ENCODE measurements around the gene CRHR2.
"Not testable (repeated sequence)": the region's sequence is repeated elsewhere in the genome, so short reads cannot be mapped to it uniquely, and the experiment has no call there.

CRHR2 gene

DNA sequence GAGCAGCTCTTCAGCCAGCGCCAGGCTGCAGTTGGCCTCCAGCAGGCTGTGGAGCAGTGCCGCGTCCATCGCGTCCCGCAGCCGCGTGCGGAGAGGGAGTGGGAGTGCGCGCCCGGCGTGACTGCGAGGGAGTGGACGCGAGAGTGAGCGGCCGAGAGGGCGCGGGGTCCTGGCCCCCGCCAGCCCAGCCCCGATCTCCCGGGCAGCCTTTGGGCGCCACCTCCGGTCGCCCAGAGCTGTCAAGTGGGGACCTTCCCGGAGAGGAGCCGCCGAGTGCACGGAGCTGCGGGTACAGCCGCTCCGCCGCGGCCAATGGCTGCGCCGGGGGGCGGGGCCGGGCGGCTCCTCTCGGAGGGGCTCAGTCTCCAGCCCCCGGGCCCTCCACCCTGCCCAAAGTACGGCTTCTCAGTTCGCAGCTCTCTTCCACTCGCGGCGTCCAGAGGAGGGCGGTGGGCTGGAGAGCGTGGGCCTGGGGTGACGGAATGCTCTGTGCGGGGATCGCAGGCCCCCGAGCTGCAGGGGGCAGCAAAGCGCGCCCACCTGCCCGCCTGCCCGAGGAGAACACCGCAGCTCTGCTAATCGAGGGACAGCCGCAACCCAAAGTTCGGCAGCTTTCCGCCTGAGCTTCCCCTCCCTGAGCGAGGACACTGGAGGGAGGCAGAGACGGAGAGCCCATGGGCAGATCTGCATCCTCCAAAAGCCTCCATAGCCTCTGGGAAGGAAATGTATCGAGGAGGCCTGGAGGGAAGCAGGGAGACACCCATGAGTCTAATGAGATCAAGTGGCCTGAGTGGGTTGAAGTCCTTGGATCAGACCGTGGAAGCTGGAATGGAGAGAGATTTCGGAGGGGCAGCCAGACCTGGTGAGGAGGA lies at the start of gene CRHR2:
TSS of gene CRHR2 (minus strand) at position 245 of the 872 bp plus-strand sequence. CDS start at position 69, 176 bp downstream.
- no peak for DNase-seq (ENCODE audit: low spot score)

DNA sequence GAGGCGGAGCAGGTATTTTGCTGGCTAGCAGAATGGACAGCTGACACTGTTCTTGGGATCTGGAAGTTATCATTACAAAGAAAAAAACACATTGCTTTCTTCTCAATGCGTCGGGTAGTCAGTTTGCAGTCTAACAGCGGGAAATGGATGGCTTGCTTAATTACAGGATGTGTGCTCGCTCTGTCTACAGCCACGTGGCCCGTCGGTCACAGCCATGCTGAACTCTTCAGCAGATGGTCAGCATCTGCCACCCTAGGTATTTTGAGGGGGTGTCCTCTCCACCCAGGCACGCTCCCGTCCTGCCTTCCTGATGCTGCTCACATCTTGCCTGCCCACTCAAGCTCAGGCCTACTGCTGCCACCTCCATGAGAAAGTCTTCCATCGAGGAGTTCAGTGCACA lies 49.3 kb upstream of the CRHR2 start:
- DNase-seq (ENCODE audit: low spot score): no peak

- no peak for DNase-seq (ENCODE audit: low spot score)
Measured at GRCh38 chr7:30730996-30731395, 48.7 kb upstream of the CRHR2 start.

DNA sequence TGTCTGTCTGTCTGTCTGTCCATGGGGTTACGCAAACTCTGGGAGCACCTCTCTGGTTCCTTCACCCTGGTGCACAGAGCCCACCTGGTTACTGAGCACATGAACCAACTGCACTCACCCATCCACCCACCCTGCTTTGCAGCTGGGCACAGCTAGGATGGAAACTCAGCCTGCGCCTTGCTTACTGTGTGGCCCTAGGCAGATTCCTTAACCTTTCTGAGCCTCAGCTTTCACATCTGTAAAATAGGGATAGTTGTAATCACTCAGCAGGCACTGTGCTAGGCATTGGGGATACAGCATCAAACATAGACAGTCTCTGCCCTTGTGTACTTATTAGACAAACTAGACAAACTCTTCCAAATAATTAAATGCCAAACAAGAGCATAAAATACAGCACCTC lies 47.8 kb upstream of the CRHR2 start:
- DNase-seq (ENCODE audit: low spot score): no peak

DNA sequence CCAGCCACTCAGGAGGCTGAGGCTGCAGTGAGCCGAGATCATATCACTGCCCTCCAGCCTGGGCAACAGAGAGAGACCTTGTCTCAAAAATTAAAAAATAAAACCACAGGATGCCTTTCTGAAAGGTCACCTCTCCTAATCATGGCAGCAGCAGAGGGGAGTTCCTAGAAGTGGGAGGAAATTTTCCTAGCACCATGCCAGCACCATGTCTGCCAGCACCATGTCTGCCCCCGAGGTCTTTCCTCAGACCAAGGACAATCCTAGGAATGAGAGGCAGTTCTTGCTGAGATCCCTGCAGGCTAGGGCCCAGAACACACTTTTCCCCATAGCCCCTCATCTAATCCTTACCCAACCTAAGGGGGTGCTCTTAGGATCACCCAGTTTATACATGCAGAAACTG lies 47.4 kb upstream of the CRHR2 start:
- DNase-seq (ENCODE audit: low spot score): no peak

DNA sequence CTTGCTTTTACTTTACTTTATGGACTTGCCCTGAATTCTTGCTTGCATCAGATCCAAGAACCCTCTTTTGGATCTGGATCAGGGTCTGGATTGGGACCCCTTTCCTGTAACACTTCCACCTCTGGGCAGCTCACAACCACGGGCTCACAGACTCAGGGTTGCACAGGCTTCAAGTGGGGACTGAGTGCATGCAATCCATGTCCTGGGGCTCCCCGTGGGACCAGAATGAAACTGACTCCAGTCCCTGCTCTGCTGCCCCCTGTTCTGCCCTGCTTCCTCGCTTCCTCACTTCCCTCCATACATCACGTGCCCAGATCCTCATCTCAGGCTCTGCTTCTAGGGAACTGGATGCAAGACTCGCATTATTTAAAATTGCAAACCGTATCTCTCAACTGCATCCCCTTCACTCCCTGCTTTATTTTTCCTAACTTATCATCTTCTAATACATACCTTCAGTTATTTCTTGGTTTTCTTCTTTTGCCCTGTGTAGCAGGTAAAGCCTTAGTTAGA lies 46.4 kb upstream of the CRHR2 start:
- DNase-seq (ENCODE audit: low spot score): no peak

- DNase-seq (ENCODE audit: low spot score): no peak
Measured at GRCh38 chr7:30727061-30727945, 45.0 kb upstream of the CRHR2 start.

DNA sequence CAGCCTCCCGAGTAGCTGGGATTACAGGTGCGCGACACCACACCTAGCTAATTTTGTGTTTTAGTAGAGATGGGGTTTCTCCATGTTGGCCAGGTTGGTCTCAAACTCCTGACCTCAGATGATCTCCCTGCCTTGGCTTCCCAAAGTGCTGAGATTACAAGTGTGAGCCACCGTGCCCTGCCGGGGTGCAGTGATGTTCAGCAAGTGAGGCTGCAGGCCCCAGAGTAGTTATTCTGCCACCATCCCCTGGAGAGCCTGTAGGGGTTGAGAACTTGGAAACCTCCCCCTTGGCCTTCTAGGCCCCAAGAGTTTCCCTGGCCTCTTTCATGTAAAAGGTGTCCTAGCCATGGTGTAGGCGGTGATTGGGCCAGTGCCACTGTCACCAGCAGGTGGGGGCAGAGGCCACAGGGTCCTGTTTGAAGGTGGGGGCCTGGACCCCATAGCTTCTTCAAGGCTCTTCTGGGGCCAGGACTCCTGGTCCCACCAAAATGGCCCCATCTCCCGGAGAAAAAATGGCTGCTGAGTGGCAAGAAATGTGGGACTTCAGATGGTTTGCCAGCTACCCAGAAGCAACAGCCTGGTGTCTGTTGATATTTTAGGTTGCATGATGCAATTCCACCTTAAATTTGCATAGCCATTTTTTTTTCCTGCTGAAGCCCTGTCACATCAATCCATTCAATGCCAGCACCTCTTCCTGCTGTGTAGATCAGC lies 44.2 kb upstream of the CRHR2 start:
- DNase-seq (ENCODE audit: low spot score): no peak

- DNase-seq (ENCODE audit: low spot score): no peak
Measured at GRCh38 chr7:30723776-30724175, 41.5 kb upstream of the CRHR2 start.

DNA sequence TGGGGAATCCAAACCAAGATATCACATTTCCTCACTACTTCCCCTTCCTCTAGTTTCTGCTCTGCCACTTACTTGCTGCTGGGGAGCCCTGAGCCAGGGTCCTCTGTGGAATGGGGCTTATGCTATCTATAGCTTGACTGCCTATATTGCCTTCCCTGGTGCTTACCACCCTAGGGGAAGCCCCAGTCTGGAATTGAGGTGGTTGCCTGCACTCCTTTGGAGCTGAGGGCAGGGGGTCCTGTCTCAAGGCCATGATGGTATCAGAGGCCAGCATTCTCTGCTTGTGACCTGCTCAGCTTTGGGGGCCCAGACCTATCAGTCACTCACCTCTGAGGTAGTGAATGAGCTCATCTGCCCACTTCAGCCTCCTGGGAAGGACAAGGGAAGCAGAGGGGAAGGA lies 40.4 kb upstream of the CRHR2 start:
- DNase-seq (ENCODE audit: low spot score): no peak

DNA sequence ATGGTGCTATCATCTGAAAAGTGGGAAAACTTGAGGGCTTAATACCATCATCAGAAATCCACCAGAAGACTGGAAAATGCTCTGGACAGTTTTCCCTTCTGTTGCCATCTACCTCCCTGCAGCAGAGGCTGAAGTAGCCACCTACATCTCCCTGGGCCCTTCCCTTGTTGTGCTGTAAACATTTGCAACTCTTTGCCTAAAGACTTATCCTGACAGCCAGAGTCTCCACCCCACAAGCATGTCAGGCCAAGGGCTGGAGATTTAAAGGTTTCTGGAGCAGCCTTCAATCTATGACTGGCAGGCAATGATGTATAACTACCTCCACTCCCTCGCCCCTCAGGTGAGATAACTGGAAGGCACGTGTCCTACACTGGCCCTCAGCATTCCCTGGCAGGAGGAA lies 39.9 kb upstream of the CRHR2 start:
- no peak for DNase-seq (ENCODE audit: low spot score)

- no peak for DNase-seq (ENCODE audit: low spot score)
Measured at GRCh38 chr7:30721211-30721610, 39.0 kb upstream of the CRHR2 start.

- DNase-seq (ENCODE audit: low spot score): not testable (repeated sequence)
Measured at GRCh38 chr7:30719434-30719833, 37.2 kb upstream of the CRHR2 start.

- no peak for DNase-seq (ENCODE audit: low spot score)
Measured at GRCh38 chr7:30717181-30717580, 34.9 kb upstream of the CRHR2 start.

DNA sequence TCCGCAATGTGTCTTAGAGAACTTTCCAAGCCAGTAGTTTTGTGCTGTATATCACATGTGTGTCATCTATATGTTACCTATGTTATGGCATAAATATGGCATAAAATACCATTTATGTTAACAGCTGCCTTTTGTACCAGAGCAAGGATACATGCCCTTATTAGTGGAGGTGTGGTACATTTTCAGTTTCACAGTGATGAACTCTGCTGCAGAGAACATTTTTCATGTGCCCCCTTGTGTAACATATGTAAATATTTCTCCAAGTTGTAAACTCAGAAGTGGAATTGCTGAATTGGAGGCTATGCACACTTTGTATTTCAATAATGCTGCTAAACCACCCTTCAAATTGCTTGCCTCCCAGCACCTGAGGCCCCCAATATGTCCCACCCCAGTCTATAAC lies 31.9 kb upstream of the CRHR2 start:
- DNase-seq (ENCODE audit: low spot score): no peak

DNA sequence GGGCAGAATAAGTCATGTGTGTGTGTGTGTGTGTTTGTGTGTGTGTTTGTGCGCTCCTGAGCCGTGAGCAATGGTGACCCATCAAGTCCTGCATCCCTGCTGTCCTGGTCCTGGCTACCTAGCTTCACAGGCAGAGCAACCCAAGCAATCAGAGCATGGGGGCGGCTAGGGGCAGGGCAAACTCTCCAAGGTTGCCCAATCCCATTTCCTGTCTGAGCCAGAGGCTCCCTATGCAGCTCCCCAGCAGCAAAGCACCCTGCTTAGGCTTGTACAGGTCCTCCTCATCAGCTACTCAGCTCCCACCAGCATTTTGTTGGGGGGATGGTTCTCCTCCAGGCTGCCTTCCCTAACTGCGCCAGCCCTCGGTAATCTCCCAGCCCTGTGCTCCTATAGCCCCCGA lies 31.1 kb upstream of the CRHR2 start:
- no peak for DNase-seq (ENCODE audit: low spot score)

DNA sequence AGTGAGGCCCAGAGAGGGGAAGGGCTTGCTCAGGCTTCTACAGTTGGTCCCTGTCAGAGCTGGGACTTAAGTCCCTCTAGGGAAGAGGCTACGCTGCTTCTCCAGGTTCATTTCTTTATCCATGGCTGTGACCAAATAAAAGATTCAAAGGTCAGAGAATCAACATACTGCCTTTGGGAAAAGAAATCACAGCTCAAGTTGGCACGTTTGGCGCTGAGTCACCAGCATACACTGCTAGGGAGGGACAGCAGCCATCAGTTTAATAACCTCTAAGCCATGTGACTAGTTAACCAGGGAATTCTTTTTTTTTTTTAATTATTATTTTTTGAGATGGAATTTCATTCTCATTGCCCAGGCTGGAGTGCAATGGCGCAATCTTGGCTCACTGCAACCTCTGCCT lies 28.4 kb upstream of the CRHR2 start:
- no peak for DNase-seq (ENCODE audit: low spot score)

DNA sequence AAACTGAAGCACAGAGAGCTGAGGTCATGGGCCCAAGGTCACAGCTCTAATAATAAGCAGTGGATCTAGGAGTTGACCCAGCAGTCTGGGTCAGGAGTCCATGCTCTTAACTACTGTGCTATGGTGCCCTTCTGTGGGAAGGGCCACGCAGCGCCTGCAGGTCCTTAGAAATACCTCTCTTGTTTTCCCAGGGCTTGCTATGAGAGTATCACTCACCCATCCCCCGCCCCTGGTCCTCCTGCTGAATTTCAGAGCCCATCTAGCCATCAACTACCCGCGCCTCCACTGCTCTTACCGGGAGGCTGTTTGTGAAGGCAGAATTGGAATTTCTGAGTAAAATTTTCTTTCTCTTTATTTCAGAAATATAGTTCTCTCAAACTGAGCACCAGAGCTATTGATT lies 27.3 kb upstream of the CRHR2 start:
- DNase-seq (ENCODE audit: low spot score): no peak

GRCh38 chr7:30708983-30709382 lies 26.7 kb upstream of the CRHR2 start:
- DNase-seq (ENCODE audit: low spot score): no peak

- no peak for DNase-seq (ENCODE audit: low spot score)
Measured at GRCh38 chr7:30708412-30708811, 26.2 kb upstream of the CRHR2 start.

DNA sequence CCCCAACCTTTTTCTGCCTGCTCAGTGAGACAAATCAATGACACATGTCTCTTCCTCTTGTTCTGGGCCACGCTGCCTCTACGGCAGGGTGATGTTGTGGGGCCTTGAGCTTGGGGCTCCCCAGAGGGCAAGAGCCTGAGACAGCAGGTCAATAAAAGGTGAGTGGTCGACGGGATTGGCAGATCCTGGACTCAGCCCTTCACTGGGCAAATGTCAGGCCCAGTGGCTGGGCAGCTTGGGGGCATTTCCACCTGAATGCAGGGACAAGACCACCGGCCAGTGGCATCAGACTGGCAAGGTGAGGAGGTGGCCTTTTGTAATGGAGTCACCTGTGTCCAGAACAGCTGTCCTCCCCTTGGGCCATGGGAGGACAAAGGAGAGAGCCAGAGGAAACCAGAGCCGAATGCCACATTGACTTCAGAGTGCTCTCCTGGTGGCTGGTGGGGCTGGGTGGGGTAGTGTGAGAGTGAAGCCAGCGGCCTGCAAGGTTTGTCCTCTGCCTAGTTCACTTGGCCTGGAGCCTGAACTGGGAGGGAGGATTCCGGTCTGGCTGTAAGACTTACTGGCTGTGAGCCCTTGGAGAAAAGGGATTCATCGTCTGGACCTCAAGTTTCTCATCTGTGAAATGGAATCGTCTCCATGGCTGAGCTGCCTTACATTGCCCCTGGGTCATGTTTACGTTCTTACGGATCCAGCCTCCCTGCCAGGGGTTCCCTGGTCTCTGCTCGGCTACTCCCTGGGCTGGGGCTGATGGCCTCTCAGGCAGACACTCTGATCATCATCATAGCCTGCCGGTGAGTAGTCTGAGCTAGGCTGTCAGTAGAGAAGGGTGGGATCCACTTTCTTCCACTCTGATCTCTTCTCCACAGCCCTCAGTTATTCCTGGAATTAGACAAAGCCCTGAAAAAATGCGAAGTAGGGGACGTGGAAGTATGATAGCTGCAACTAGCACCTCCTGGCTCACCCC lies 25.4 kb upstream of the CRHR2 start:
- no peak for DNase-seq (ENCODE audit: low spot score)

All from cerebellar cortex (tissue), 1 donor.